GM12878 (cell line): ENCODE results near the gene PDE6A. TPM values are rescaled to one million over a fixed set of nuclear protein-coding genes. Genes with fewer than 3 reads are reported as not detected.

Source experiments
- CHD1 ChIP-seq: IDR thresholded peaks from 2 replicates; pipeline ENCODE4 v1.6.1; 2012; ENCODE audit warnings: low read depth, low read length, improper control_type of control experiment
- ETV6 ChIP-seq, 2 experiments: fragments of 450-650 bp in 1 of 2; IDR thresholded peaks in 1 of 2; conservative IDR thresholded peaks in 1 of 2; 2 replicates each; pipeline ENCODE4 v1.6.1; 2014; ENCODE audit warnings: antibody characterized with exemption in 1 of 2, borderline replicate concordance in 1 of 2, low read depth in 1 of 2, mild to moderate bottlenecking in 1 of 2, moderate library complexity in 1 of 2
- POU2F2 ChIP-seq: IDR thresholded peaks from 3 replicates; pipeline ENCODE4 v1.6.1; 2011; ENCODE audit warnings: low read depth, mild to moderate bottlenecking, low read length, borderline replicate concordance
- ZNF384 ChIP-seq: IDR thresholded peaks from 2 replicates; pipeline ENCODE4 v1.6.1; 2012; ENCODE audit warnings: low read depth, mild to moderate bottlenecking, low read length, improper control_type of control experiment, borderline replicate concordance
- ZSCAN29 ChIP-seq: fragments of 450-650 bp; IDR thresholded peaks from 2 replicates; pipeline ENCODE4 v1.6.1; 2017; ENCODE audit warnings: mild to moderate bottlenecking, moderate library complexity
- polyA plus RNA-seq, 11 experiments: library from polyadenylated mRNA; depleted of rRNA in 4 of 11; unstranded in 6 of 11; stranded (reverse) in 5 of 11; fragments of >200 nt; fragmentation: Nextera tagmentation in 4 of 11; fragmentation: Illumina TruSeq in 1 of 11; extraction: Ambion mirVana in 4 of 11; extraction: Trizol in 1 of 11; gene quantifications; 1 replicate in 1 of 11; 2 replicates in 10 of 11; pipeline versions ENCODE4 v1.2.1 to v1.2.3, GENCODE V29; 2011 to 2016; ENCODE audit warnings: inconsistent platforms in 2 of 11, missing spikeins in 2 of 11, low read depth in 1 of 11
- total RNA-seq, 4 experiments: library from RNA; depleted of rRNA in 3 of 4; stranded (reverse); fragments of >200 nt in 3 of 4; fragmentation: Illumina TruSeq in 1 of 4; extraction: Trizol in 1 of 4; gene quantifications; 2 replicates each; pipeline versions ENCODE4 v1.2.1 to v1.2.3, GENCODE V29; 2013 to 2021
- TF ChIP-seq, protein P1 (sequence below): fragments of 450-650 bp; formaldehyde crosslinking; IDR thresholded peaks from 2 replicates; pipeline ENCODE4 v1.4.0; 2022; ENCODE audit warnings: mild to moderate bottlenecking, moderate library complexity
- TF ChIP-seq, protein P2 (sequence below): fragments of 450-650 bp; IDR thresholded peaks from 2 replicates; pipeline ENCODE4 v1.6.1; 2016; ENCODE audit warnings: mild to moderate bottlenecking
- TF ChIP-seq, protein P3 (sequence below): IDR thresholded peaks from 2 replicates; pipeline ENCODE4 v1.6.1; 2011; ENCODE audit warnings: borderline replicate concordance, low read depth, mild to moderate bottlenecking, moderate library complexity, mixed read lengths, low read length; ENCODE audit not compliant: insufficient read depth; ENCODE audit errors: extremely low read length
- TF ChIP-seq, protein P4 (sequence below): fragments of 450-650 bp; IDR thresholded peaks from 2 replicates; pipeline ENCODE4 v1.6.1; 2017; ENCODE audit warnings: antibody characterized with exemption, mild to moderate bottlenecking, moderate library complexity

PDE6A gene
- total and polyA plus RNA-seq, 10 of the 15 experiments (the other 5 are each of a cell fraction or from before 2014, with no cell fraction given): 0.05 to 0.26 TPM; not detected in 8

DNA sequence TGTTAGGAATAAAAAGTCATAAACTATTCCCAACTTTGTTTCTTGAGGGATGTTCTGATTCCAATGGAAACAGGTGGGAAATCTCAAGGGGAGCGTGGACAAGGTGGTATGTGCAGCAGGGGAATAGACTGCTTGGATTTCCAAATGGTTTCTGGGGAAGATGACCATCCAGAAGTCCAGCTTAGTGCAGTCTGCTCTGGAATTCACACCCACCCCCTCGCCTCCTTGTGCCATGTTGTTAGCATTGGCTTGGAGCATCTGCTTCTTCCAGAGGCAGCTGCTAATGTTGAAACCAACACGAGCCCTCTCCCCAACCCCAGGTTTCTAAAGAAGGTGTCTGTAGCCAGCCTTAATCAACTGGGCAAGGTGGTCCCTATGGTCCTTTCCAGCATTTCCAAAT, 90.9 kb downstream of the PDE6A start (continued):
- TF ChIP-seq, protein P1, sequence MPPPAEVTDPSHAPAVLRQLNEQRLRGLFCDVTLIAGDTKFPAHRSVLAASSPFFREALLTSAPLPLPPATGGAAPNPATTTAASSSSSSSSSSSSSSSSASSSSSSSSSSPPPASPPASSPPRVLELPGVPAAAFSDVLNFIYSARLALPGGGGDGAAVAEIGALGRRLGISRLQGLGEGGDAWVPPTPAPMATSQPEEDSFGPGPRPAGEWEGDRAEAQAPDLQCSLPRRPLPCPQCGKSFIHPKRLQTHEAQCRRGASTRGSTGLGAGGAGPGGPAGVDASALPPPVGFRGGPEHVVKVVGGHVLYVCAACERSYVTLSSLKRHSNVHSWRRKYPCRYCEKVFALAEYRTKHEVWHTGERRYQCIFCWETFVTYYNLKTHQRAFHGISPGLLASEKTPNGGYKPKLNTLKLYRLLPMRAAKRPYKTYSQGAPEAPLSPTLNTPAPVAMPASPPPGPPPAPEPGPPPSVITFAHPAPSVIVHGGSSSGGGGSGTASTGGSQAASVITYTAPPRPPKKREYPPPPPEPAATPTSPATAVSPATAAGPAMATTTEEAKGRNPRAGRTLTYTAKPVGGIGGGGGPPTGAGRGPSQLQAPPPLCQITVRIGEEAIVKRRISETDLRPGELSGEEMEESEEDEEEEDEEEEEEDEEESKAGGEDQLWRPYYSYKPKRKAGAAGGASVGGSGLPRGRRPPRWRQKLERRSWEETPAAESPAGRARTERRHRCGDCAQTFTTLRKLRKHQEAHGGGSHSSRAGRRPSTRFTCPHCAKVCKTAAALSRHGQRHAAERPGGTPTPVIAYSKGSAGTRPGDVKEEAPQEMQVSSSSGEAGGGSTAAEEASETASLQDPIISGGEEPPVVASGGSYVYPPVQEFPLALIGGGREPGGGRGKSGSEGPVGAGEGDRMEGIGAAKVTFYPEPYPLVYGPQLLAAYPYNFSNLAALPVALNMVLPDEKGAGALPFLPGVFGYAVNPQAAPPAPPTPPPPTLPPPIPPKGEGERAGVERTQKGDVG (CRISPR knock-in tag): no peak
- TF ChIP-seq, protein P2, sequence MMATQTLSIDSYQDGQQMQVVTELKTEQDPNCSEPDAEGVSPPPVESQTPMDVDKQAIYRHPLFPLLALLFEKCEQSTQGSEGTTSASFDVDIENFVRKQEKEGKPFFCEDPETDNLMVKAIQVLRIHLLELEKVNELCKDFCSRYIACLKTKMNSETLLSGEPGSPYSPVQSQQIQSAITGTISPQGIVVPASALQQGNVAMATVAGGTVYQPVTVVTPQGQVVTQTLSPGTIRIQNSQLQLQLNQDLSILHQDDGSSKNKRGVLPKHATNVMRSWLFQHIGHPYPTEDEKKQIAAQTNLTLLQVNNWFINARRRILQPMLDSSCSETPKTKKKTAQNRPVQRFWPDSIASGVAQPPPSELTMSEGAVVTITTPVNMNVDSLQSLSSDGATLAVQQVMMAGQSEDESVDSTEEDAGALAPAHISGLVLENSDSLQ: no peak
- TF ChIP-seq, protein P3, sequence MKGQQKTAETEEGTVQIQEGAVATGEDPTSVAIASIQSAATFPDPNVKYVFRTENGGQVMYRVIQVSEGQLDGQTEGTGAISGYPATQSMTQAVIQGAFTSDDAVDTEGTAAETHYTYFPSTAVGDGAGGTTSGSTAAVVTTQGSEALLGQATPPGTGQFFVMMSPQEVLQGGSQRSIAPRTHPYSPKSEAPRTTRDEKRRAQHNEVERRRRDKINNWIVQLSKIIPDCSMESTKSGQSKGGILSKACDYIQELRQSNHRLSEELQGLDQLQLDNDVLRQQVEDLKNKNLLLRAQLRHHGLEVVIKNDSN: no peak
- TF ChIP-seq POU2F2: no peak
- TF ChIP-seq, protein P4, sequence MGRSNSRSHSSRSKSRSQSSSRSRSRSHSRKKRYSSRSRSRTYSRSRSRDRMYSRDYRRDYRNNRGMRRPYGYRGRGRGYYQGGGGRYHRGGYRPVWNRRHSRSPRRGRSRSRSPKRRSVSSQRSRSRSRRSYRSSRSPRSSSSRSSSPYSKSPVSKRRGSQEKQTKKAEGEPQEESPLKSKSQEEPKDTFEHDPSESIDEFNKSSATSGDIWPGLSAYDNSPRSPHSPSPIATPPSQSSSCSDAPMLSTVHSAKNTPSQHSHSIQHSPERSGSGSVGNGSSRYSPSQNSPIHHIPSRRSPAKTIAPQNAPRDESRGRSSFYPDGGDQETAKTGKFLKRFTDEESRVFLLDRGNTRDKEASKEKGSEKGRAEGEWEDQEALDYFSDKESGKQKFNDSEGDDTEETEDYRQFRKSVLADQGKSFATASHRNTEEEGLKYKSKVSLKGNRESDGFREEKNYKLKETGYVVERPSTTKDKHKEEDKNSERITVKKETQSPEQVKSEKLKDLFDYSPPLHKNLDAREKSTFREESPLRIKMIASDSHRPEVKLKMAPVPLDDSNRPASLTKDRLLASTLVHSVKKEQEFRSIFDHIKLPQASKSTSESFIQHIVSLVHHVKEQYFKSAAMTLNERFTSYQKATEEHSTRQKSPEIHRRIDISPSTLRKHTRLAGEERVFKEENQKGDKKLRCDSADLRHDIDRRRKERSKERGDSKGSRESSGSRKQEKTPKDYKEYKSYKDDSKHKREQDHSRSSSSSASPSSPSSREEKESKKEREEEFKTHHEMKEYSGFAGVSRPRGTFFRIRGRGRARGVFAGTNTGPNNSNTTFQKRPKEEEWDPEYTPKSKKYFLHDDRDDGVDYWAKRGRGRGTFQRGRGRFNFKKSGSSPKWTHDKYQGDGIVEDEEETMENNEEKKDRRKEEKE: no peak
- TF ChIP-seq ETV6 (conservative IDR thresholded peaks at IDR 0.05 in 1 of 2, IDR thresholded peaks at IDR 0.05 in 1 of 2; ENCODE audit: borderline replicate concordance in 1 of 2, low read depth in 1 of 2): no peak
- no peak for TF ChIP-seq ZSCAN29
- no peak for TF ChIP-seq CHD1
- no peak for TF ChIP-seq ZNF384
